Activated T-helper 2 cell treated with anti-CD3 and anti-CD28 coated beads, Interferon-gamma antibody, Interleukin-2, Interleukin-4, amounts not matched to agents 10 μg/mL and 5 μg/mL and 100 μg/mL, durations not matched to agents 14 hours and 24 hours and 36 hours (primary cell): Measurements from ENCODE around the gene NHLH1. TPM values are rescaled to one million over a fixed set of nuclear protein-coding genes. Genes with fewer than 3 reads are reported as not detected.

Source experiments
- total RNA-seq: library from RNA; stranded (reverse); gene quantifications from 2 replicates; pipeline ENCODE4 v1.2.3, GENCODE V29; 2022

NHLH1 gene
- total RNA-seq, 1 donor from 2014 or later, result 0.30 TPM

Other genes starting within 250 kb of the NHLH1 start
- gene ATP1A4, start 215.5 kb upstream of the NHLH1 start, total RNA-seq, result 0.41 and 0.55 TPM in 2 replicates
- 0.30 and 0.37 TPM in 2 replicates for gene CASQ1, start 176.5 kb upstream of the NHLH1 start, total RNA-seq
- 61.0 and 61.7 TPM in 2 replicates for gene PEA15, start 161.7 kb upstream of the NHLH1 start, total RNA-seq
- gene DCAF8, start 104.5 kb upstream of the NHLH1 start, total RNA-seq, result 132 and 143 TPM in 2 replicates
- gene PEX19, start 81.9 kb upstream of the NHLH1 start, total RNA-seq, result 60.9 and 68.5 TPM in 2 replicates
- gene COPA, start 23.8 kb upstream of the NHLH1 start, total RNA-seq, result 153 and 154 TPM in 2 replicates
- 65.3 and 72.4 TPM in 2 replicates for gene NCSTN, start 23.7 kb upstream of the NHLH1 start, total RNA-seq
- gene VANGL2, start 33.5 kb downstream of the NHLH1 start, total RNA-seq, result not detected in 2 replicates
- 11.8 and 13.0 TPM in 2 replicates for gene SLAMF6, start 156.2 kb downstream of the NHLH1 start, total RNA-seq
- gene CD84, start 212.4 kb downstream of the NHLH1 start, total RNA-seq, result 14.1 and 14.9 TPM in 2 replicates